ENCODE data around the gene COL23A1. TPM values are rescaled to one million over a fixed set of nuclear protein-coding genes. Genes with fewer than 3 reads are reported as not detected.
A peak's percentile ranks its signal among the peaks of the same experiment; 100 is the strongest.

COL23A1 gene
- total RNA-seq, 1 donor from 2014 or later = 75.2 TPM

GRCh38 chr5:178583279-178583678, 6.9 kb downstream of the COL23A1 start:
- no peak for TF ChIP-seq CTCF (IDR thresholded peaks at IDR 0.05; ENCODE audit: unreplicated experiment)
- no peak for DNase-seq (ENCODE audit: low spot score)
- Mint-ChIP-seq H3K36me3 (ENCODE audit: low read depth, unreplicated experiment) (peaks cover 10% of the 10 kb centered on the region), H3K27ac (ENCODE audit: unreplicated experiment) (no peak overlapping the region), H3K27me3 (ENCODE audit: unreplicated experiment) (peaks cover 23% of the 10 kb centered on the region), H3K9me3 (ENCODE audit: unreplicated experiment) (no peaks in the 10 kb centered on the region), H3K4me3 (ENCODE audit: unreplicated experiment) (no peak overlapping the region), H3K4me1 (ENCODE audit: unreplicated experiment) (peaks cover 22% of the 10 kb centered on the region)

- DNase-seq (ENCODE audit: low spot score) = no peak
- Mint-ChIP-seq H3K36me3 (ENCODE audit: low read depth, unreplicated experiment) (peaks cover 10% of the 10 kb centered on the region), H3K9me3 (ENCODE audit: unreplicated experiment) (no peaks in the 10 kb centered on the region), H3K4me1 (ENCODE audit: unreplicated experiment) (peaks cover 12% of the 10 kb centered on the region), H3K4me3 (ENCODE audit: unreplicated experiment) (no peak overlapping the region), H3K27ac (ENCODE audit: unreplicated experiment) (no peak overlapping the region), H3K27me3 (ENCODE audit: unreplicated experiment) (peaks cover 16% of the 10 kb centered on the region)
- no peak for TF ChIP-seq CTCF (IDR thresholded peaks at IDR 0.05; ENCODE audit: unreplicated experiment)
Measured at GRCh38 chr5:178582291-178582690, 7.9 kb downstream of the COL23A1 start.

GRCh38 chr5:178581621-178582020, 8.6 kb downstream of the COL23A1 start:
- H3K4me3 Mint-ChIP-seq (ENCODE audit: unreplicated experiment) = peak overlapping the region; percentile 31

GRCh38 chr5:178580271-178580955, 9.8 kb downstream of the COL23A1 start:
- Mint-ChIP-seq H3K36me3 (ENCODE audit: low read depth, unreplicated experiment) (peaks cover 4% of the 10 kb centered on the region), H3K9me3 (ENCODE audit: unreplicated experiment) (no peaks in the 10 kb centered on the region), H3K4me3 (ENCODE audit: unreplicated experiment) (no peak overlapping the region), H3K27me3 (ENCODE audit: unreplicated experiment) (peaks cover 17% of the 10 kb centered on the region), H3K27ac (ENCODE audit: unreplicated experiment) (no peak overlapping the region), H3K4me1 (ENCODE audit: unreplicated experiment) (peaks cover 7% of the 10 kb centered on the region)
- no peak for DNase-seq (ENCODE audit: low spot score)
- no peak for TF ChIP-seq CTCF (IDR thresholded peaks at IDR 0.05; ENCODE audit: unreplicated experiment)

More at GRCh38 chr5:178581621-178582020, 8.6 kb downstream of the COL23A1 start:
- no peak for DNase-seq (ENCODE audit: low spot score)
- no peak for TF ChIP-seq CTCF (IDR thresholded peaks at IDR 0.05; ENCODE audit: unreplicated experiment)
- H3K36me3 Mint-ChIP-seq (ENCODE audit: low read depth, unreplicated experiment) = peaks cover 10% of the 10 kb centered on the region
- H3K27ac Mint-ChIP-seq (ENCODE audit: unreplicated experiment) = no peak overlapping the region
- peaks cover 8% of the 10 kb centered on the region for H3K4me1 Mint-ChIP-seq (ENCODE audit: unreplicated experiment)
- H3K9me3 Mint-ChIP-seq (ENCODE audit: unreplicated experiment) = no peaks in the 10 kb centered on the region
- peaks cover 16% of the 10 kb centered on the region for H3K27me3 Mint-ChIP-seq (ENCODE audit: unreplicated experiment)

- H3K4me1 Mint-ChIP-seq (ENCODE audit: unreplicated experiment) = peaks cover 10% of the 10 kb centered on the region
- H3K9me3 Mint-ChIP-seq (ENCODE audit: unreplicated experiment) = no peaks in the 10 kb centered on the region
- no peak for TF ChIP-seq CTCF (IDR thresholded peaks at IDR 0.05; ENCODE audit: unreplicated experiment)
- DNase-seq (ENCODE audit: low spot score) = no peak
- H3K27me3 Mint-ChIP-seq (ENCODE audit: unreplicated experiment) = peaks cover 14% of the 10 kb centered on the region
- H3K36me3 Mint-ChIP-seq (ENCODE audit: low read depth, unreplicated experiment) = peaks cover 15% of the 10 kb centered on the region
- no peak overlapping the region for H3K4me3 Mint-ChIP-seq (ENCODE audit: unreplicated experiment)
- H3K27ac Mint-ChIP-seq (ENCODE audit: unreplicated experiment) = no peak overlapping the region
Measured at GRCh38 chr5:178577944-178578343, 12.2 kb downstream of the COL23A1 start.
